ENCODE measurements around the gene GJB2.

DNA sequence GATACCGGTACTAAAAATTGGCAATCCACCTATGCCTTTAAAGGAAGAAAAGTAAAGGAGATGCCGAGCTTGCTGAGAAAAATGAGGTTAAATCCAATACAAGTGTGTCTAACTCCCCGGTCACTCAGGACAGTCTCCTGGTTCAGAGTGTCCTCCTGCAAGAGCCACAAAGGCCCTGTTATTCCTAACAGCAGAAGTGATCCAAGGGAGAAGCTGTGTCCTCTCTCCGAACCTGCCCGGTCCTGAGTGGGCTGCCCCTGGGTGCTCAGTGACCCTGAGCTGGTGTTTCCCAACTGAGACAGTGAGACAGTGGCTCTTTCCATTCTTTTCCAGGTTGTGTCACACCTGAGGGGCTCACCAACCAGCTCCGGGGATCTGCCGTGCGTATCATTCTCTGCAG is 34.5 kb upstream of the GJB2 start:
- no peak for TF ChIP-seq ZNF274 (IDR thresholded peaks at IDR 0.05; ENCODE audit: low read depth, low read length)
- no peak for TF ChIP-seq SUZ12 (IDR thresholded peaks at IDR 0.05; ENCODE audit: extremely low read depth, insufficient read depth, insufficient read length)
- TF ChIP-seq YY1 (IDR thresholded peaks at IDR 0.05; ENCODE audit: insufficient read depth, insufficient read length), result no peak
